Vagina (tissue), 2 donors: Measurements from ENCODE around the gene VPS25. TPM values are rescaled to one million over a fixed set of nuclear protein-coding genes. Genes with fewer than 3 reads are reported as not detected.
"Not testable (repeated sequence)": the region's sequence is repeated elsewhere in the genome, so short reads cannot be mapped to it uniquely, and the experiment has no call there.

Source experiments
- DNase-seq, 2 donors: peaks; one replicate each; pipeline ENCODE4 v3.0.0-alpha.2; 2017; ENCODE audit errors: extremely low spot score in 2 of 2
- H3K27ac ChIP-seq: fragments of 200-600 bp; sonication (generic); one replicate; pipeline ENCODE4 v1.5.1; 2019
- H3K27me3 ChIP-seq: fragments of 200-600 bp; sonication (generic); one replicate; pipeline ENCODE4 v1.5.1; 2019
- H3K36me3 ChIP-seq, 2 donors: fragments of 200-600 bp; sonication (generic); one replicate each; pipeline ENCODE4 v1.5.1; 2017 to 2019
- H3K4me1 ChIP-seq: fragments of 200-600 bp; sonication (generic); one replicate; pipeline ENCODE4 v1.5.1; 2019
- H3K4me3 ChIP-seq, 2 donors: fragments of 200-600 bp; sonication (generic); 1 replicate in 1 of 2; 2 replicates in 1 of 2; pipeline ENCODE4 v1.5.1; 2016 to 2019
- H3K9me3 ChIP-seq: fragments of 200-600 bp; sonication (generic); one replicate; pipeline ENCODE4 v1.5.1; 2019
- POLR2A ChIP-seq, 2 donors: fragments of 450-650 bp; IDR thresholded peaks; one replicate each; pipeline ENCODE4 v1.6.1; 2017; ENCODE audit warnings: antibody characterized with exemption in 2 of 2, mild to moderate bottlenecking in 2 of 2, moderate library complexity in 2 of 2
- POLR2AphosphoS5 ChIP-seq, 2 donors: sonication (generic); formaldehyde crosslinking; IDR thresholded peaks; one replicate each; pipeline ENCODE4 v1.9.0; 2017; ENCODE audit warnings: antibody characterized with exemption in 2 of 2, mild to moderate bottlenecking in 2 of 2, low read depth in 1 of 2; ENCODE audit not compliant: insufficient read depth in 1 of 2
- intact Hi-C: fragments of 100-400 bp; cut with DNase I; formaldehyde crosslinking; loops from one replicate; pipeline ENCODE4 v1.15.1; 2023
- total RNA-seq: library from RNA; depleted of rRNA; stranded (reverse); fragments of >200 nt; gene quantifications from one replicate; pipeline ENCODE4 v1.2.3, GENCODE V29; 2016
- TF ChIP-seq, protein P1 (sequence below), 3 experiments: fragments of 450-650 bp in 2 of 3; fragments of 200-600 bp in 1 of 3; sonication (generic) in 1 of 3; IDR thresholded peaks; one replicate each; pipeline ENCODE4 v1.5.1; 2017 to 2019; ENCODE audit warnings: antibody characterized with exemption in 3 of 3, mild to moderate bottlenecking in 2 of 3, moderate library complexity in 2 of 3

Gene VPS25
- total RNA-seq = 28.2 TPM

- intact Hi-C loops = no loop called here
- peak within 1 kb of the TSS; percentile 85 for H3K27ac ChIP-seq
- DNase-seq = peak in 1 of 2 donors; percentile 88
- H3K36me3 ChIP-seq = peaks cover 0 to 25% of the 10 kb centered on the region in 2 donors
- no peaks in the 10 kb centered on the region for H3K9me3 ChIP-seq
- H3K4me3 ChIP-seq = peak within 1 kb of the TSS; percentile 75 to 78
- TF ChIP-seq, protein P1, sequence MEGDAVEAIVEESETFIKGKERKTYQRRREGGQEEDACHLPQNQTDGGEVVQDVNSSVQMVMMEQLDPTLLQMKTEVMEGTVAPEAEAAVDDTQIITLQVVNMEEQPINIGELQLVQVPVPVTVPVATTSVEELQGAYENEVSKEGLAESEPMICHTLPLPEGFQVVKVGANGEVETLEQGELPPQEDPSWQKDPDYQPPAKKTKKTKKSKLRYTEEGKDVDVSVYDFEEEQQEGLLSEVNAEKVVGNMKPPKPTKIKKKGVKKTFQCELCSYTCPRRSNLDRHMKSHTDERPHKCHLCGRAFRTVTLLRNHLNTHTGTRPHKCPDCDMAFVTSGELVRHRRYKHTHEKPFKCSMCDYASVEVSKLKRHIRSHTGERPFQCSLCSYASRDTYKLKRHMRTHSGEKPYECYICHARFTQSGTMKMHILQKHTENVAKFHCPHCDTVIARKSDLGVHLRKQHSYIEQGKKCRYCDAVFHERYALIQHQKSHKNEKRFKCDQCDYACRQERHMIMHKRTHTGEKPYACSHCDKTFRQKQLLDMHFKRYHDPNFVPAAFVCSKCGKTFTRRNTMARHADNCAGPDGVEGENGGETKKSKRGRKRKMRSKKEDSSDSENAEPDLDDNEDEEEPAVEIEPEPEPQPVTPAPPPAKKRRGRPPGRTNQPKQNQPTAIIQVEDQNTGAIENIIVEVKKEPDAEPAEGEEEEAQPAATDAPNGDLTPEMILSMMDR (IDR thresholded peaks at IDR 0.05) = no peak
- peak; percentile 85 to 88 for TF ChIP-seq POLR2AphosphoS5 (IDR thresholded peaks at IDR 0.05; ENCODE audit: insufficient read depth in 1 of 2, low read depth in 1 of 2)
- TF ChIP-seq POLR2A (IDR thresholded peaks at IDR 0.05) = peak in 1 of 2 donors; percentile 42
- peaks cover 16% of the 10 kb centered on the region for H3K4me1 ChIP-seq
- no peaks in the 10 kb centered on the region for H3K27me3 ChIP-seq
Observed at GRCh38 chr17:42773290-42774035, at the start of gene VPS25. Gene VPS25 (plus strand): TSS chr17:42773449. CDS start chr17:42773476, 27 bp downstream.

GRCh38 chr17:42723636-42724035, 49.6 kb upstream of the VPS25 start:
- TF ChIP-seq POLR2AphosphoS5 (IDR thresholded peaks at IDR 0.05; ENCODE audit: insufficient read depth in 1 of 2, low read depth in 1 of 2) (no peak), POLR2A (IDR thresholded peaks at IDR 0.05) (no peak)
- TF ChIP-seq, protein P1 (IDR thresholded peaks at IDR 0.05) = no peak
- H3K4me1 ChIP-seq = no peaks in the 10 kb centered on the region
- intact Hi-C loops = no loop called here
- peaks cover 0 to 93% of the 10 kb centered on the region in 2 donors for H3K36me3 ChIP-seq
- DNase-seq = no peak
- H3K27me3 ChIP-seq = no peaks in the 10 kb centered on the region
- H3K4me3 ChIP-seq = no peak overlapping the region
- no peak overlapping the region for H3K27ac ChIP-seq
- H3K9me3 ChIP-seq = no peaks in the 10 kb centered on the region

- intact Hi-C loops = no loop called here
- Histone ChIP-seq H3K36me3 (peaks cover 0 to 92% of the 10 kb centered on the region in 2 donors), H3K4me1 (no peaks in the 10 kb centered on the region), H3K27ac (no peak overlapping the region), H3K27me3 (no peaks in the 10 kb centered on the region), H3K4me3 (no peak overlapping the region), H3K9me3 (no peaks in the 10 kb centered on the region)
- TF ChIP-seq POLR2A (IDR thresholded peaks at IDR 0.05) = no peak
- no peak for TF ChIP-seq POLR2AphosphoS5 (IDR thresholded peaks at IDR 0.05; ENCODE audit: insufficient read depth in 1 of 2, low read depth in 1 of 2)
- TF ChIP-seq, protein P1 (IDR thresholded peaks at IDR 0.05) = no peak
- no peak for DNase-seq
Observed at GRCh38 chr17:42725143-42725542, 48.1 kb upstream of the VPS25 start.

GRCh38 chr17:42740699-42741098, 32.5 kb upstream of the VPS25 start:
- Histone ChIP-seq H3K4me1 (peaks cover 34% of the 10 kb centered on the region), H3K36me3 (no peaks in the 10 kb centered on the region), H3K9me3 (no peaks in the 10 kb centered on the region), H3K4me3 (no peak overlapping the region), H3K27ac (no peak overlapping the region), H3K27me3 (no peaks in the 10 kb centered on the region)
- DNase-seq = no peak
- intact Hi-C loops = no loop called here
- TF ChIP-seq, protein P1 (IDR thresholded peaks at IDR 0.05) = no peak
- TF ChIP-seq POLR2A (IDR thresholded peaks at IDR 0.05) (no peak), POLR2AphosphoS5 (IDR thresholded peaks at IDR 0.05; ENCODE audit: insufficient read depth in 1 of 2, low read depth in 1 of 2) (no peak)

GRCh38 chr17:42742916-42743315, 30.3 kb upstream of the VPS25 start:
- DNase-seq, H3K9me3 ChIP-seq, H3K36me3 ChIP-seq, H3K4me3 ChIP-seq, intact Hi-C loops, H3K27me3 ChIP-seq: not testable (repeated sequence)
- H3K27ac ChIP-seq = peak overlapping the region; percentile 96
- peaks cover 18% of the 10 kb centered on the region for H3K4me1 ChIP-seq
